ENCODE data around the gene TMEM242. TPM values are rescaled to one million over a fixed set of nuclear protein-coding genes. Genes with fewer than 3 reads are reported as not detected.
A peak's percentile ranks its signal among the peaks of the same experiment; 100 is the strongest.

Gene TMEM242
- total RNA-seq, 2 donors from 2014 or later: 12.4 to 14.5 TPM

GRCh38 chr6:157263881-157264397, 59.4 kb downstream of the TMEM242 start:
- DNase-seq: peak; percentile 1
- ATAC-seq: no peak
- intact Hi-C loops (cut with DNase I): no loop called here

DNA sequence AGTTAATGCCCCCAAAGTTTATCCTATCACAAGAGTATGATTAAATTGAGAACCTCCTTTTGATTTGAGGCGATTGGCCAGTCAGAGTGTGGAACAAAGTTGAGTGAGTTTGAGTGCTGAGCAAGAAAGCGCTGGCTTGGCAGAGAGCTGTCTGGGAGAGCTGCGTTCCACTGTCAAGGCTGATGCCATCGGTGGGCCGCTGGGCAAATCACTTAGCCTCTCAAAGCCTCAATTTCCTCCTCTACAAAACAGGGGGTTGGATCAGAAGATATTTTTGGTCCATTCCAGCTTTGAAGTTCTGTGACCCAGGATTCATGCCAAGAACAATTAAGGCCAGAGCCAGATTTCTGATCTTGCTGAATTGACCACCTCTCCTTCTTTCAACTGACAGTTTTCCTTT, 60.2 kb downstream of the TMEM242 start:
- DNase-seq: peak; percentile 32
- peak in 1 of 2 donors; percentile 32 for ATAC-seq
- intact Hi-C loops (cut with DNase I): no loop called here

- intact Hi-C loops (cut with DNase I): no loop called here
- no peak for ATAC-seq
- no peak for DNase-seq
Measured at GRCh38 chr6:157261606-157262005, 61.7 kb downstream of the TMEM242 start.

DNA sequence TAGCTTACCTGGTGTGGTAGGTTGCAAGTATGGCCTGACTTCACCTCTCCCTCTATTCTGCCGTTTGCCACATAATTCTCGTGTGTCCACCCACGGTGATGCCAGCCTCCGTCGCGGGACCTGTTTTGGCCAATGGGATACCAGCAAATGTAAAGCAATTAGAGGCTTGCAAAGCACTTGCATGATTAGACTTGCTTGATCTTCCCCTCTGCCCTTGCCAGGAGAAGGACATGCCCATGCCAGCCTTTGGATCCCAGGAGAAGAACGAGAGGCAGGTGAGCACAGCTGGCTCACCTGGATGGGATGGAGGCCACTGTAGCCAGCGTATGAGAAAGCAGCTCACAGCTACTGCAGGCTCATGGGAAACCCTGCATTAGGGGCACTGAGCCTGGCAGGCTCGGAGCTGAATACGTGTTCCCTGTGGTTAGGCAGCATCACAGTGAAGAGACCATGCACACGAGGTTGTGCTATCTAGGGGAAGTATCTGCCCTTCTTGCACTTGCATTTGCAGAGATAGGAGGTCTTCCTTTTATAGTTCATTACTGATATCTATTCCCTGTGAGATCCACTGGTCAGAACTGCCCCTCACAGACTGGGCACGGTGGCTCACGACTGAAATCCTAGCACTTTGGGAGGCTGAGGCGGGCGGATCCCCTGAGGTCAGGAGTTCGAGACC, 62.4 kb downstream of the TMEM242 start:
- intact Hi-C loops (cut with DNase I): no loop called here
- DNase-seq: no peak

DNA sequence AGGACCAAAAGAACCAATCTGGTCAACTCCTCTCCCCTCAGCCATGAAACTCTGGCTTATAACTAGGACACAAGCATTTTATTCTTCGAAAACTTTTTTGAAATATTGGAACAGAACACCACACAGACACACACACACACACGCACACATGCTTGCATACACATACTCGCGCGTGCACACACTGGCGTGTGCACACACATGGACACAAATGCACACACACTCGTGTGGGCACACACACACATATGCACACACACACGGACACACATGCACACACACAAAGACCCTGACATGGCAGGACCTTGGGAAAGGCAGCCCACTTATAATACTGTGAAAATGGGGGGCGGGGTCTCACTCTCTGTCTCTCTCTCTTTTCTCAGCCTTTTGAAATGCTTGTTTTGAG, 63.9 kb downstream of the TMEM242 start:
- DNase-seq (no peak), ATAC-seq (no peak)

More for the DNA sequence above, 62.4 kb downstream of the TMEM242 start:
- ATAC-seq: no peak

DNA sequence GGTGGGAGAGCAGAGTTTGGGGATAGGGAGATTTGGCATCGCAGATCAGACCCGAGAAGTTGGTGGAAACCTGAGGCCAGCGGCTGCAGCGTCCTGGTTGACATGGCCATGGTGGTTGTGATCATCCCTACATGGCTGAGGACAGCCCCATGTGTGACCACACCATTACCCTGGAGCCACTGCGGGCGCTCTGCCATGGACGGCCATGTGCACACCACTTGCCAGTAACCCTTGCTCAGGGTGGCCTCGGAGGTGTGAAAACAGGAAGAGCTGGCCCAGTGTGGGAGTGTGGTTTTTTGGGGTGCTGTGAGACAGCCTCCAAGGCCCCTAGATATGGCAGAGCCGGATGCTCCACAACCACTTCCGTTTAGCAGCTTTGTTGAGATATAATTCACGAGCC, 64.4 kb downstream of the TMEM242 start:
- peak; percentile 30 to 42 for ATAC-seq
- DNase-seq: peak; percentile 36
- intact Hi-C loops (cut with DNase I): no loop called here

More for the DNA sequence above, 63.9 kb downstream of the TMEM242 start:
- intact Hi-C loops (cut with DNase I): no loop called here

GRCh38 chr6:157255079-157255478, 68.2 kb downstream of the TMEM242 start:
- ATAC-seq (no peak), DNase-seq (no peak)
- intact Hi-C loops (cut with DNase I): no loop called here

DNA sequence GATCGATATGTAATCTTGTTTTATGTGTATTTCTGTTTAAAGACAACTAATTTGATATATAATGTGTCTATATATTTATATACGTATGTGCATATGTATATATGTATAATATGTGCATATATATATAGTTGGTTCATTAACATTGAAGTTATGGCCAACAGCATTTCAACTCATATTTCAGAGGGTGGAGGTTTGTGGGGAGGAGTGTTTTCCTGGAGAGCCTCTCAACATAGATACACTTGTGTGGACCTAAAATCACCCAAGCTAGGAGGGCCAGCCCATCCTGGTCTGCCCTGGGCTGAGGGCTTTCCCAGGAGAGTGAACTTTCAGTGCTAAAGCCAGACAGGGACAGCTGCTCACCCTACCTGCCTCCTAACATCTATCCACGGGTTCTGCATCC, 68.8 kb downstream of the TMEM242 start:
- ATAC-seq: no peak
- intact Hi-C loops (cut with DNase I): no loop called here
- no peak for DNase-seq

GRCh38 chr6:157253699-157254098, 69.6 kb downstream of the TMEM242 start:
- no peak for ATAC-seq
- no peak for DNase-seq
- intact Hi-C loops (cut with DNase I): no loop called here

- peak; percentile 53 for DNase-seq
- intact Hi-C loops (cut with DNase I): no loop called here
Measured at GRCh38 chr6:157253017-157253416, 70.3 kb downstream of the TMEM242 start.

DNA sequence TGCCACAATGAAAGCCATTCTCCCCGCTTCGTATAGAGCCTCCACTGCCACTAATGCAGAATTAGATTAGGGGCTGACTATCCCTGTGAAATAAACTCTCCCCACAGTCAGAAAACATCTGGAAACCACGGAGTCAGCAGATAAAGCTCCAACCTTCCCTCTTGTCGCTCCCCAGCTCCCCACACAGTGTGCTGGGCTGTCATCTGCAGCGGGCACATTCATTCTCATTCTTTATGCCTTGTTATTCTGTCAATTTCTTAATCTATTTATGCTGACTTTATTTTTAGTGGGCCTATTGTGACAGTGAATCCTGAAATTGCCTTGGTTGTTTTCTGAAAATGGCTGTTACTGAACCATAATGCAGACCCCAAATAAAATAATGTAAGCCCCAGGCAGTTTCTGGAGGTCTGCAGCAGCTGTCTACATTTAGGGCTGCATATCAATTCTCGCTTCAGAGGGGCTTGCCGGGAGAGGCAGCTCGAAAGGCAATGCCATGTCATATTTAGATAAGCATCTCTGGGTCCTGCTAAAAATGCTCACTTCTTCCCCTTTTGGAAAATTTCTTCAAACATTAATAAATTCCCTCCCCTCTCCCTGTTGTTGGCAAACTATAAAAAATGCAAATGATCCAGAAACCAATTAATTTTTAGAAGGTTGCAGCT, 71.6 kb downstream of the TMEM242 start:
- ATAC-seq: no peak
- intact Hi-C loops (cut with DNase I): no loop called here
- DNase-seq: peak; percentile 4

More at GRCh38 chr6:157253017-157253416, 70.3 kb downstream of the TMEM242 start:
- ATAC-seq: peak; percentile 86 to 88

GRCh38 chr6:157249826-157250225, 73.5 kb downstream of the TMEM242 start:
- DNase-seq (peak; percentile 3), ATAC-seq (no peak)
- intact Hi-C loops (cut with DNase I): no loop called here

GRCh38 chr6:157248264-157248663, 75.1 kb downstream of the TMEM242 start:
- intact Hi-C loops (cut with DNase I): no loop called here

GRCh38 chr6:157246771-157247484, 76.4 kb downstream of the TMEM242 start:
- DNase-seq (peak; percentile 3), ATAC-seq (no peak)
- intact Hi-C loops (cut with DNase I): no loop called here

More at GRCh38 chr6:157248264-157248663, 75.1 kb downstream of the TMEM242 start:
- ATAC-seq: no peak
- no peak for DNase-seq

DNA sequence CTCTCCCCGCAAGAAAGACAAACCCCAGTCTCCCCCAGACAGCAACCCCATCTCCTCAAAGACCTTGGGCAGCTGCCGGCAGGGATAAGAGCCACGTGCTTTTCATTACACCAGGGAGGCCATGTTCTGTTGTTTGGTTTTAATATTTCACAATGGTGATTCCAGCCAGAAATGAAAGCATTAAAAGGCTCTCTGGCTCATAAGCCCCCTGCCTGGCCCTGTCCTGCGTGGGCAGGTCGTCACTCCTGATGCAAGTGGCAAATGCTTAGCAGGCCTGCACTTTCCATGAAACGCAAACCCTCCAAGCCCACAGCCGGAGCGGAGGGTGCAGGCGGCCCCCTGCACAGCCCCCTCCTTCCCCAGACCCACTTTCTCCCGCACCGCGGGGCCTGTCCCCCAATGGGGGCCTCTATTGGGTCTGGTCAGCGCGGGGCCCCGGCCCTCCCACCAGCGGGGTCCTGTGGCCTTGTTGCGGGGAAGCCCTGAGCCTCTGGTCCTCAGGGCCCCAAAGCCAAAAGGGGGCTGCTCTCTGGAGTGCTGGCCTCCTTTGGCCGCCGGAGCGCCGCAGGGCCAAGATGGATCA, 77.2 kb downstream of the TMEM242 start:
- DNase-seq (peak; percentile 33), ATAC-seq (peak; percentile 9 to 52)
- intact Hi-C loops (cut with DNase I): no loop called here

DNA sequence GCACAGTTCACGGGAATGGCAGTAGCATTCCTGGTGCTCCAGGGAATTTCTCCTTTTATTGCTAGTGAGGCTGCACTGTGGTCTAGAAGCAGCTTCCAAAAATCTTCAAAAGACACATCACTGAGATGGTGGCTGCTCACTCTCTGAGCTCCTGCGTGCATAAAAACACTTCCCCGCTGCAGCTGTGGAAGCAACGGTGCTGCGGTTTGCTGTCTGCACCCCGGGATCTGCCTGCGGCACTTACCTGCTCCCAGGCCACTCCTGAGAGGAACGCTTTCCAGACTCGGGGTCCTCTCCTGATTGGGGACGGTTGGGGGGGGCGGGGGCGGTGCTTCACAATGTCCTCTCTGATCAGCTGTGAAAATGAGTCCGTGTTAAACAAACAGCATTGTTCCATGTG, 77.9 kb downstream of the TMEM242 start:
- DNase-seq (peak; percentile 8), ATAC-seq (no peak)
- intact Hi-C loops (cut with DNase I): no loop called here

GRCh38 chr6:157244780-157245179, 78.5 kb downstream of the TMEM242 start:
- DNase-seq (peak; percentile 4), ATAC-seq (no peak)
- intact Hi-C loops (cut with DNase I): no loop called here

- DNase-seq (peak; percentile 17), ATAC-seq (peak; percentile 27 to 32)
- intact Hi-C loops (cut with DNase I): no loop called here
Measured at GRCh38 chr6:157244175-157244574, 79.1 kb downstream of the TMEM242 start.

- DNase-seq (peak; percentile 9), ATAC-seq (no peak)
- intact Hi-C loops (cut with DNase I): no loop called here
Measured at GRCh38 chr6:157242791-157243190, 80.5 kb downstream of the TMEM242 start.

GRCh38 chr6:157240960-157241311, 82.4 kb downstream of the TMEM242 start:
- intact Hi-C loops (cut with DNase I): no loop called here
- ATAC-seq (no peak), DNase-seq (peak; percentile 12)

Measured in left cardiac atrium (tissue), 4 donors.